Posterior vena cava (tissue), 2 donors: Measurements from ENCODE around the gene ETFA. TPM values are rescaled to one million over a fixed set of nuclear protein-coding genes. Genes with fewer than 3 reads are reported as not detected.

Experiments used
- DNase-seq: peaks from one replicate; pipeline ENCODE4 v3.0.0-alpha.2; 2020; ENCODE audit warnings: low spot score
- intact Hi-C, 2 donors: fragments of 100-400 bp; cut with DNase I; formaldehyde crosslinking; loops; one replicate each; pipeline versions ENCODE4 v1.14.1 to v1.14.2; 2022 to 2023
- total RNA-seq, 2 donors: library from RNA; stranded (reverse); fragmentation: NEBNext Ultra II Directional; extraction: Animal tissue kit (Norgen Biotek cat#: 25700); gene quantifications; one replicate each; pipeline ENCODE4 v1.2.1, GENCODE V29; 2021
- donor health status: DM: yes; HTN: yes; CAD: no.
- donor health status: DM: yes; HTN: yes; CAD: no.

ETFA gene
- total RNA-seq, 2 donors from 2014 or later, result 68.6 to 98.4 TPM

DNA sequence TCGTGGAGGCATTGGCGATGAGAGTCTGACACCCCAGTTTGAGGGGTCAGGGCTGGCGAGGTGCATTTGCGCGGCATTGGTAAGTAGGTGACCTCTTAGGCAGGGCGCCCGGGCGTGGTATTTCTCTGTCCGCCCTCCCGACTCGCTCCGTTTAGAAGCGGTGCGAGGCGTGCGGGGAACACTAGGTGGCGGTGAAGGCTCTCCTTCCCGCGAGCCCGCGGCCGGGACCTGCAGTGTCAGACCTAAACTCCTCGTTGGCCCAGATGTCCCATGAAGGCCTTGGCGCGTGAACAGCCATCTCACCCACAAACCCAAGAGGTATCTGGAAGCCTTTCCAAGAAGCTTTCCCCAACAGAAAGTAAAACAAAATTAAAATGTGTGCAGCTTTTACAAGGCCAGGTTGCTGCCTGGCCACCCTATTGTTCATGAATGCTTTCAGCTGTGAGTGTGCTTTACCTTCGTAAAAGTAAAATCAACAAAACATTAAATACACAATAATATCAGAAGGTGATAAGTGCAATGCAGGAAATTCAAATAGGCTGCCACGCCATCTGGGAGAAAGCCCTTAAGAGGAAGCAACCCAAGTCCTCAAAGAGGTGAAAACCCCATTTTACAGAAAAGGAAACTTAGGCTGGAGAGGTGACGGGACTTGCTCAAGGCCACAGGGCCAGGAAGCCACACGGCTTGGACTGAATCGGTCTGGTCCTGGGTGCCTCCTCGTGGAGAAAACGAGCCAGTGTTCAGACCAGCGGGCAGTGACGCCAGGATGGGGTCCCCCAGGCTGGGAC lies 120.3 kb downstream of the ETFA start:
- peak; percentile 94 for DNase-seq
- intact Hi-C loops, result loop anchor here in 1 of 2 donors (5.0 kb wide), 1 partner anchor 141 kb away; no protein-coding TSS in a partner anchor

DNA sequence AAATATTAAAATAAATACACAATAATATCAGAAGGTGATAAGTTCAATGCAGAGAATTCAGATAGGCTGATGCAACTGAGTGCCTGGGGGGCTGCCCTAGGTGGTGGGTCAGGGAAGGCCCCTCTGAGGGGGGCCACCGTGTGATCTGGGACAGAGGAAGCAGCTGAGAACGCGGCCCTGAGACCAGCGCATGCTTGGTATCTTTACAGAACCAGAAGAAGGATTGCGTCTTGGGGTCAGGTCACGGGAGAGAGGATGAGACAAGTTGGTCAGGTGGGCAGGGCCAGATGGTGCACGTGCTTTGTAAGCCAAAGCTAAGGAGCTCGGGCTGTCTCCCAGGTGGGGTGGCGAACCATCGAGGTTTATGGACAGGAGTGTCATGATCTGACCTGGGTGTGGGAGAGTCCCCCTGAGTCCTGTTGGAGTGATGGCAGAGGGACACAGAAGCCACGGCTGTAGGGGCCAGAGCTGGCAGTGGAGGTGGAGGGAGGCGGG lies 121.2 kb downstream of the ETFA start:
- intact Hi-C loops, result loop anchor here in 1 of 2 donors (5.0 kb wide), 1 partner anchor 142 kb away; no protein-coding TSS in a partner anchor
- no peak for DNase-seq

DNA sequence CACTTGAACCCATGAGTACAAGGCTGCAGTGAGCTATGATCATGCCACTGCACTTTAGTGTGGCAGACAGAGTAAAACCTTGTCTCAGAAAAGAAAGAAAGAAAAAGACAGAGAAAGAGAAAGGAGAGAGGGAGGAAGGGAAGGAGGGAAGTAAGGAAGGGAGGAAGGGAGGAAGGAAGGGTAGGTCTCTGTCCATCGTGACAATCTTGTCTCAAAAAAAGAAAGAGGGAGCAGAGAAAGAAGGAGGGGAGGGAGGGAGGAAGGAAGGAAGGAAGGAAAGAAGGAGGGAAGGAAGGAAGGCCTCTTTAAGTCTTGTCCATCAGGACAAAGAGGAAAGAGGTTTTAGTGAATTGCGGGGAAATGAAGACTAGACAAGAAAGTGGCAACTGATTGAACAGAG lies 122.2 kb downstream of the ETFA start:
- no peak for DNase-seq
- intact Hi-C loops, result no loop called here

DNA sequence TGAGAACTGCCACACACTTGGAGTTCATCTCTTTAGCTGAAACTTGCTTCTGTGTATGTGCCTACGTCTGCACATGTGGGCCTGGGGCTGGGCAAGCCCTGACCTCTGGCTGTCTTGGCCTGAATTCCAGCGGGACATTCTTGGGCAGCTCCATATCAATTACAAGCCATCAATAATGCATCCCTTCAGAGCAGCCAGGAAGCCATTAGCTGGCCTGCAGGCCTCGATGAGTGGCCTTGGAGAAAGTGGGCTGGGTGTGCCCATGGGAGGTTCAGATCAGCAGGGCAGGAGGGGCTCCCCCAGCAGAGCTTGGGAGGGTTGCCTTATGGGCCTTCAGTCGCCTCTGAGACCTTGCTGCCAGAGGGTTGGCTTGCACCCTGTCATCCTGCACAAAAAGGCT lies 124.1 kb downstream of the ETFA start:
- DNase-seq, result no peak
- intact Hi-C loops, result no loop called here

DNA sequence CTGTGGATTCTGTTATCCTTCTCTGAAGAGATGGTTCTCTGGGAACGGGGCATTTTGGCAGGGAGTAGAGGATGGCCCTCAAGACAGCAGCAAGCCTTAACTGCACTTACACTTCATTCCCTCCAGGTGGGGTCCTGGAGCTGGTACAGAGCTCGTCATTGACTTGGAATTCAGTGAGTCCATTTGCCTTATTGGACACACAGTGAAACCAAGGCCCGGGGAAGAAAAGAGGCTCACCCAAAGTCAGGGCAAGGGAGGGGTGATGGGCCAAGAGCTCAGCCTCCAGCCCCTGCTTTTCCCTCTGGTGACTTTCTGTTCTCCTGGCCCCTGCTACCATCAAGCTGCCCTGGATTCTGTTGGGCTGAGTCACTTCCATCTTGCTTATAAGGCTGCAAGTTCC lies 125.6 kb downstream of the ETFA start:
- intact Hi-C loops, result no loop called here
- DNase-seq, result no peak

DNA sequence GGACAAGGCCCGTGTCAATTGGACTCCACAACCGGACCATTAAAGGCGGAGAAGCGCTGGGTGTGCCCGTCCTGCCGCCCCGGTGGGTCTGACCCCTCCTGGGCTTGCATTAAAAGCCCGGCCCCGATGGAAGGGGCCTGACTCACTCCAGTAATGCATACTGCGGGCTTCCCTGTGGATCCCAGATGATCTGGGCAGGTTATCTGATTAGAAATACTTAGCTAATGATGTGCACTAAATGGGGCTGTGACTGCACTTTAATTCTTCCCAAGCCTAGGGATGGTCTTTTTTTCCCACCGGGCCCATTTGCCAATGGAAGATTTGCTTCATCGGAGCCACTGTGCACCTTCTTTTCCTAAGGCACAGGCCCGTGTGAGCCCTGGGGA lies 126.6 kb downstream of the ETFA start:
- intact Hi-C loops, result no loop called here
- no peak for DNase-seq

DNA sequence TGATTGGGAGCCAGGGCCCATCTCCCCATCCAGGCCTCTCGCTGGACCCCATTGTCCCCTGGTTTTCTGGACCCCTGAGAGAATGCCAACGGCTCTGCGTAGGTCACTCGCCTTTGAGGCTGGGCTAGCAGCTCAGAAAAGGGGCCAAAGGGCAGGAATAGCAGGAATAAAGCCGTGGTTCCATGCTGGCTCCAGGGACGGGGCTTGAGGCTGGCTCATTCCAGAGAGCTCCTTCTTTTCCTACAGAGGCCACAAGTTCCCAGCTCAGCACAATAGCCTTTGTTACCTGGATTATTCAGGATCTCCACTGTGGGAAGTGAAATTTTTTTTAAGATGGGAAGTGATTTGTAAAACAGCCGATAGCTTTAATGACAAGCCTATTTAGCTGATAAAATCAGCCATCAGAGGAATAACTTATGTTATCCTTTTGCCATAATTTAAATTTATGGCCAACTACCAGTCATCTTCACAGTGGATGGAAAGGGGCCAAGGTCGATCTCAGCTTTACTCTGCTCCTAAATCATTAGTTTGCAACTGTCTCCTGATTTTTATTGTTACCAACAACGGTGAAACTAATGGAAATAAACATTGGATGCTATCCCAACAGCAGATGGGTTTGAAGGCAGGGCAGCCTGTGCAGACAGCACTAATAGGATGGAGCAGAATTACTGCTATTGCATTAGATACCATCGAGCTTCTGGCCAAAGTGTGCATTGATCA lies 127.2 kb downstream of the ETFA start:
- intact Hi-C loops, result no loop called here
- no peak for DNase-seq

DNA sequence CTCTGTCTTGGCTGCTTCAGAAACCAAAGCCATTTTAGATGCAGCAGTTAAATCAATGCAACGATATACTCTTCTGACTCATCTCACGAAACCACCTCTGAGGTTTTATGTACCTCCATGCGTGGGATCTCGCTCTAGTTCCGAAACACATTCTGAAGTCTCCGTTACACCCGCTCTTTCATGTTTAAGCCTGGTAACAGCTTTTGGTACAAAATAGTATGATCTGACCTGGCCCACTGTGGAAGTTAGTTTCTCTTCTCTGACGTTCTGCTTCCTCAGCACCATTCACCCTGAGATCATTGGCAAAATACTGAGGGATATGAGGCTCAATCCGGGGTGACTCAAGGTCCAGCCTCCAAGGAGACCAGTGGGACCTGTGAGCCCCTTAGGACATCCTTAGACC lies 129.6 kb downstream of the ETFA start:
- intact Hi-C loops, result no loop called here
- no peak for DNase-seq

DNA sequence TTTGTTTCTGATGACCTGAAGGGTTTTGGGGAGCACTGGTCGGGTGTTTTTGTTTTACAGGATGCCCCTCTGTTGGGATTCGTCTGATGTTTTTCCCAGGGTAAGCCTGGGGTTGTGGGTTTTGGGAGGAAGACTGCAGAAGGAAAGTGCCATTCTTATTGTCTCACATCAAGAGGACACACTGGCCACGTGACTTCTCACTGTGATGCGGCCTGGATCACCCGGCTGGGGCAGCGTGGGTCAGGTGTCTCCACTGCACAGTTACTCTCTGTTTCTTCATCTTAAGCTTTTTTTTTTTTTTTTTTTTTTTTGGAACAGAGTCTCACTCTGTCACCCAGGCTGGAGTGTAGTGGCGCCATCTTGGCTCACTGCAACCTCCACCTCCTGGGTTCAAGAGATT lies 130.9 kb downstream of the ETFA start:
- no peak for DNase-seq
- intact Hi-C loops, result no loop called here

DNA sequence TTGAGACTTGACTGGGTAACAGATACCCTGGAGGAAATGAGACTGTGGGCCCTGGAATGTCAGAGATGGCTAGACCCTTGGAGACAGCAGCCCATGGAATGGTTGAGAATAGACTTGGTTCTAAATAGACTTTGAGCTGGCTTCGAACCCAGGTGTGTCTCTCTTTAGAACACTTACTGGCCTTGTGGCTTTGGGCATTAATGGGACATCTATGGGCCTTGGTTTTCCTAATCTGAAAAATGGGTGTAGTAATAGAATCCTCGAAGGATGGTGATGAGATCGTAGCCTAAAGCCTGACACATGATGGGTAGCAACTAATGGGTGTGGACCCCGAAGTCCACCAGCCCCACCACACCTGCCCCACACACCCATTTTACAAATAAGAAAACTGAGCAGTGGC lies 132.2 kb downstream of the ETFA start:
- DNase-seq, result no peak
- intact Hi-C loops, result no loop called here

DNA sequence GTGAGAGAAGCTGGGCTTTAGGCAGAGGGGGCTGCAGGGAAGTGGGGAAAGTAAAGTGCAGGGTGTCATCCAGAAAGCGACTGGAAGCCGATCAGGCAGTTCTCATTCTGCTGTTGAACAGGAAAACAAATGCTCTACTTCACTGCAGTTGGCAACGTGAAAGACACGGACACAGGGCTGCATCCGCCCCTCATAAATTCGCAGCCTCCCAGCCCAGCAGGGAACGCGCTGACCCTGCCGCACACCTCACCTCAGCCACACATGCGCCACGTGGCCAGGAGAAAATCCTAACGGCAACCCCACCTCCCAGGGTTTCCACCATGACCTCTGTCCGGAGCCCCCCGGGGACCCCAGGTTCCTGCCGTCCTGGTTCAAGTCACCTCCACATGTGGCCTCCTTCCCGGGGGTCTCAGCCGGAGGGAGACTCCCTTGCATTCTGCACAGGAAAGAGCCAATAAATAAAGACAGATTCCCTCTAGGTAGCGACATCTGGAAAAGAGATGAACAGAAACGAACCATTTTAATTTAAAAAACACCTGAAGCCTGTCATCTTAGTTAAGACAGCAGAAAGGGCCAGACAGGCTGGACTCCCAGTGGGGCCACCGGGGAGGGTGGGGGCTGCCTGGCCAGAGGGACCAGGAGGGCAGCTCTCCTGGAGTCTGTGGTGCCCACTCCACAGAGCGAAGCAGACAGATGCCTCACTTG lies 132.8 kb downstream of the ETFA start:
- intact Hi-C loops, result no loop called here
- no peak for DNase-seq

DNA sequence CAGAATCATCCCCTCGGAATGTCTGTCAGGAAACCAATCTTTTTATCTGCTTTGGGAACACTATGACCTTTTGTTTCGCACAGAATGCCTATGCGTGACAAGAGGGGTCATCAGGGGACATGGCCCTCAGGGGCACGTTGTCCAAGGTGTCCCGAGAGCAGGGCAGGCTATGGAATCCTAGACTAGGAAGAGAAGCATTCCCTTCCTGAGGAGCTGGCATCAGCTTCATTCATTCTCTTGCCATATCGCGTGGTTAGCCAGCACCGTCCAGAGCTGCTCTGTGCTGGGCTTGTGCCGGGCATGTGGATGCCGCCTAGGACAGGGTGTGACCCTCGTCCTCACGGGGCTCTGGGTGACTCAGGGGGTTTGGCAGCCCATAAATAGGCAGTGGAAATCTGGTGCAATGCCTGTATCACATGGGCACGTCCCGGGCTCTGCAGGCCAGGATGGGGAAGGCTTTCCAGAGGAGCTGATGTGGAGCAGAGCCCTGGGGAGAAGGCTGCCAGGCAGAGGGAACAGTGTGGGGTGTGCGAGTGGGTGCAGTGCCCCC lies 133.7 kb downstream of the ETFA start:
- intact Hi-C loops, result no loop called here
- peak; percentile 90 for DNase-seq

DNA sequence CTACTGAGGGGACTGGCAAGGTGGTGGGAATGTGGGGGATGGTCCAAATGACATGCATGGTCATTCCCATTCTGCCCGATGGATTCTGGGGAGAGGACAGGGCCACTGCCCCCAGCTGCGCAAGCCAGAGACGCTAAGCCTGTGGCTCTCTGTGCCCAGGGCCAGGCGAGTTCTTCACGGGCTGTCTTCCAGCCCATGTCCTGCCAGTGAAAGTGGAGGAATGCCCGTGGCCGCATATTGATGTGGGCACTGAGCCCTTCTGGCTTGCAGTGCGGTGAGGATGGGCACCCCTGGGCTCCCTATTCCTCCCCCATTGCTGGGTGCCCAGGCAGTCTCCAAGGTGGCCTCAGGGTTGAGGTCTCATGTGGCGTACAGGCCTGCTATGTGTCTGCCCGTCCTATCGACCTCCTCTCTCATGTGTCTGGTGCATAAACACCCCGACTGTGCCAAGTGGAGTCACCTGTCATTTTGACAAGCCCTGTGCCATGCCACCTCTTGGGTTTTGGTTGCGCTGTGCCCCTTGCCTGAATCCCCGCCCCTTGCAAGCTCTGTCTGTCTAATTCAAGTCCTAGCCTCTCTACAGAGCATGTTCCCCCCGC lies 134.7 kb downstream of the ETFA start:
- no peak for DNase-seq
- intact Hi-C loops, result no loop called here

DNA sequence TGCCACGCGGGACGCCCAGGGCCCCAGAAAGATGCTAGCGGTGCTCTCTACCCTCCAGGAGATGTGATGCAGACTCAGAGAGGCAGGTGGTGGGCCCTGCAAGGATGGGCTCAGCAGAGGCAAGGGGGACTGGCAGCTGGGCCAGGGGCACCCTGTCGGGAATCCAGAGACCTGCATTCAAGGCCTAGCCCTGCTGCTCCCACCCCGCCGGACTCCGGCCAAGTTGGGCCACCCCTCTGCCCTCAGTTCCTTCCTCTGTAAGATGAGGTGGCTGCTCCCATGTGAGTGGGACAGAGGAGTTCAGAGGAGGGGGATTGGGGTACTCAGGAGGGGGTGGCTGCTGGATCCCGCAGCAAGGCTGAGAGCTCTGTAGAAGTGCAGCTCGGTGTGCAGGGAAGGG lies 135.2 kb downstream of the ETFA start:
- intact Hi-C loops, result no loop called here
- DNase-seq, result no peak

DNA sequence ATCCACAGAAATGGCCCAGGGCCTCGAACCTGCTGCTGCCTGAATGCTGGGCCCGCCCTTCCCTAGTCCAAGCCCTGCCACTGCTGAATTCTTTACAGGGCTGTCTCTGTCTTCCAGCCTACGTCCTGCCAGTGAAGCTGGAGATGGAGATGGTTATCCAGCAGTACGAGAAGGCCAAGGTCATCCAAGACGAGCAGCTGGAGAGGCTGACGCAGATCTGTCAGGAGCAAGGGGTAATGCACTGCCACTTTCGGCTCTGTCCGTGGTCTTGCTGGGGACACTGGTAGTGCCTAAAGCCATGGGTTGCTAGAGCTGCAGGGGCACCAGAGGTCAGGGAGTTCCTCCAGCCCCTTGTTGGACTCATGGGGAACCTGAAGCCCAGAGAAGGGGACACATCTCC lies 135.8 kb downstream of the ETFA start:
- DNase-seq, result no peak
- intact Hi-C loops, result no loop called here

DNA sequence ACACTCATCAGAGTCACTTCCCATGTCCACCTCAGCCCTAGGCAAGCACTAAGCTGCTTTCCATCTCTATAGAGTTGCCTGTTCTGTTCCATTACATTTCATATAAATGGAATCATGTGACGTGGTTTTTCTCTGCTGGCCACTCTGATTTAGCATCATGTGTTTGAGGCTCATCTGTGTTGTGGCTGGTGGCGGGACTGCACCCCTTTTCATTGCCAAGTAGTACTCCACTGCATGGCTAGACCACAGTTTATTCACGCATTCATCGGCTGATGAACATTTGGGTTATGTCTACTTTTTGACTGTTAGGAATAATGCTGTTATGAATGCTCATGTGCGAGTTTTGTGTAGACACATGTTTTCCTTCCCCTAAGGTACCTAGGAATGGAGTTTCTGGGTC lies 136.6 kb downstream of the ETFA start:
- intact Hi-C loops, result no loop called here
- no peak for DNase-seq

DNA sequence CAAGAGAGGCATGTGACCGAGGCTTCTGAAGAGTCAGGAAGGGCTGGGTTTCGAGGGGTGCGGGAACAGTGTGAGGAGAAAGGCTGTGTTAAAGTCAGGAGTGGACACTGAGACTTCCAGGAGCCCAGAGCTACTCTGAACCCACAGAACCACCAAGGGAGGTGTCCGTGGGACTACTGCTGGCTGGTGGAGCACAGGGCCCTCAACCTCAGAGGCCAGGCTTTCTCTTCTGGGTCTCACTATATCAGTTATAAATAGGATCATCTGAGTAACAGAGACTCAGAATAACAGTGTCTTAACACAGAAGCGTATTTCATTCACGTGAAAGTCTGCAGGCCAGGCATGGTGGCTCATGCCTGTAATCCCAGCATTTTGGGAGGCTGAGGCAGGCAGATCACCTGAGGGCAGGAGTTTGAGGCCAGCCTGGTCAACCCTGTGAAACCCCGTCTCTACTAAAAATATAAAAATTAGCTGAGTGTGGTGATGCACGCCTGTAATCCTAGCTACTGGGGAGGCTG lies 137.9 kb downstream of the ETFA start:
- intact Hi-C loops, result no loop called here
- DNase-seq, result no peak

DNA sequence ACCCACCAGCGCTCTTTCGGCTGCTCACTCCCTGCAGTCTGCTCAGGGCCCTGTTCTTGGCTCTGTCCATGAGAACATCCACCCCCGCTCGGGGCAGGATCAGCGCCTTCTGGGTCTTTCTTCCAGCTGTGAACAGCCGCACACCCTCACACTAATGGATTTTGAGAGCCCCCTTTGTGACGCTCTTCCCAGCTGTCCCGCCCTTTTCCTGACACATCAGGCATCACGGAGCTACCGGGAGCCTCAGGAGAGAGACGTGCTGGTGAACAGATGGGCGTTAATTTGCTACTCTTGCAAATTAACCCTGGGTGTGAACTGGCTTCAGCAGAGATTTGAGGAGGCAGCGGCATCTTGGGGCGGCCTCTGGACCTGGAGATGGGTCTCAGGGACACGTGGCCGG lies 138.5 kb downstream of the ETFA start:
- DNase-seq, result no peak
- intact Hi-C loops, result no loop called here
